NCI-H2107 treated with DMSO at 0.1 percent for 48 hours (cell line): ENCODE data around the gene MFN2.

Source experiments
- DNase-seq: peaks from one replicate; lab custom pipeline; 2025; ENCODE audit not compliant: unreplicated experiment; lab: John Stamatoyannopoulos, UW

The MFN2 gene

GRCh38 chr1:12047120-12047876 is 67.1 kb downstream of the MFN2 start:
- no peak for DNase-seq

DNA sequence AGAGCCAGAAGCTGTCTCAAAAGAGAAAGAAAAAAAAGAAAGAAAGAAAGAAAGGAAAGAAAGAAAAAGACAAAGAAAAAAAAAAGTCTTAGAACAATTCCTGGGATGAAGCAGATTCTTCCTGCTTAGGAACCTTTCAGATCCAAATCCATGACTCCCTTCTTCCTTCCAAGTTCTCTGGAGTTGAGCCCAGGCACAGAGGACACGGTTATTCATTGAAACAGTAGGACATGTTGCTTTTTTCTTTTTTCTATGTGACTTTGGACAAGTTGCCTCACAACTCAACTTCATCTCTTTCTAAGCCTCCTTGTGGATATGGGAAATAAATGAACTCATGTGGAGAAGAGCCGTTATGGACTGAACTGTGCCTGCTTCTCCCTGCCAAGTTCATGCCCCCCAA is 68.1 kb downstream of the MFN2 start:
- DNase-seq = no peak

DNA sequence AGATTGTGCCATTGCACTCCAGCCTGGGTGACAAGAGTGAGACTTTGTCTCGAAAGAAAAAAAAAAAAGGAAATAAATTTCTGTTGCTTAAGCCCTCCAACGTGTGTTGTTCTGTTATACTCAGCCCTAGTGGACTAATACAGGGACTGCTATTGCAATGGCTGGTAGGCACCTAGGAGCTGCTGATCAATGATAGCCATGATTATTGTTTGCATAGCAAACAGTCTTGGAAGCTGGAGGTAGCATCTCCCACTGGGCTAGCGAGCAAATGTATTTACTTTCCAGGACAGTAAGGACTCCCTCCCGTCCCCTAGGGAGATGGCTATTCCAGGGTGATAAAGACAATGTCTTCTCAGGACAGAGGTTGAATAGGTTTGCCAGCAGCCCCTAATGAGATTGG is 69.4 kb downstream of the MFN2 start:
- DNase-seq = no peak

- DNase-seq = no peak
Measured at GRCh38 chr1:12051361-12051760, 71.1 kb downstream of the MFN2 start.

- DNase-seq = no peak
Measured at GRCh38 chr1:12052008-12052573, 71.8 kb downstream of the MFN2 start.

- no peak for DNase-seq
Measured at GRCh38 chr1:12052997-12053686, 72.9 kb downstream of the MFN2 start.

- DNase-seq = no peak
Measured at GRCh38 chr1:12053752-12054548, 73.7 kb downstream of the MFN2 start.

GRCh38 chr1:12055259-12055658 is 75.0 kb downstream of the MFN2 start:
- no peak for DNase-seq

DNA sequence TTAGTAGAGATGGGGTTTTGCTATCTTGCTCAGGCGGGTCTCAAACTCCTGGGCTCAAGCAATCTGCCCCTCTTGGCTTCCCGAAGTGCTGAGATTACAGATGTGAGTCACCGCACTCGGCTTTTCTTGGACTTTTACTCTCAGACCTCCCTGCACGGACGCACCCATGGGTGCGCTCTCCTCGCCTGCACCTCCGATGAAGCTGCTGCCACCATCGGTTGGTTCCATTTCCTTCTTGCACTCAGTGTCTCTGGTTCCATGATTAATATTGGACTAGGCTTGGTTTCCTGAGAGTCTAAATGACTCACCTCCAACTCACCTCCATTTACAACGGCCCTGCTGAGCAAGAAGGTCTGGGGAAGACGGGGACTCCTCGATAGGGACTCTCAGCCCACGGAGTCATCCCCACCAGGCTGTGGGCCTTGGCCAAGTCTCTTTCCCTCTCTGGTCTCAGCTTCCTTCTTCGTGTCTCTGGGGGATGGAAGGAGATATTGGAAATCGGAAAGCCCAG is 76.1 kb downstream of the MFN2 start:
- no peak for DNase-seq

DNA sequence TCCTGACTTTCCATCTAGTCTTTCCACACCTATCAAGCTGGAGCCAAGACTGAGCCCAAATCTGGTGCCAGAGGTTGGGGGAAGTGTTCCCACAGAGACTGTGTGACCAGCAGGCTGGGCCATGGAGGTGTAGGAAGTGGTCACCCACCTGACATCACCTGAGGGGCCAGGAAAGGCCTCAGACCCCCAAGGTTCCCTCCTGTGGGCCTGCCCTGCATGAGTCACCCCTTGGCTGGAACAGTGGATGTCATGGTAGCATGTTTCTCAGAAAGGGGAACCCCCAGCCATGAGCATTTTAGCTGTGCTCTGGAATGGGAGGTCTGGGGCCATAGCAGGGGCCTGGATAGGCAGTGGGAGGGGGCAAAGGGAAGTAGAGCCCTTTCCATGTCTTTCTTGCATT is 77.1 kb downstream of the MFN2 start:
- DNase-seq = no peak

GRCh38 chr1:12057940-12058687 is 77.9 kb downstream of the MFN2 start:
- DNase-seq = no peak

DNA sequence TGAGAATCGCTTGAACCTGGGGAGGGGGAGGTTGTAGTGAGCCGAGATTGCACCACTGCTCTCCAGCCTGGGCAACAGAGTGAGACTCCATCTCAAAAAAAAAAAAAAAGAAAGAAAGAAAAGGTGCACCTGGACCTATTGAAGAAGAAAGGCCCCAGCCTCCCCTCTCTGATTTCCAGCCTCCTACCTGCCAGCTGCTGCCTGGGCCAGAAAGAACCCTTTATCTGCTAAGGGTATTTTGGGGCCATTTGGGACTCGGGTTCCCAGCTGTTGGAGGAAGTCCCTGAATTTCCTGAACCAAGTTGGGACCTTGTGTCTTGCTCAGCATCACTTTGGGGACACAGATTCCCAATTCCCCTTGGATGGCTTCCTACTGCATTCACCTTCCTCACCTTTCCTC is 79.0 kb downstream of the MFN2 start:
- no peak for DNase-seq

- peak; percentile 58 for DNase-seq
Measured at GRCh38 chr1:12059722-12060464, 79.6 kb downstream of the MFN2 start.

DNA sequence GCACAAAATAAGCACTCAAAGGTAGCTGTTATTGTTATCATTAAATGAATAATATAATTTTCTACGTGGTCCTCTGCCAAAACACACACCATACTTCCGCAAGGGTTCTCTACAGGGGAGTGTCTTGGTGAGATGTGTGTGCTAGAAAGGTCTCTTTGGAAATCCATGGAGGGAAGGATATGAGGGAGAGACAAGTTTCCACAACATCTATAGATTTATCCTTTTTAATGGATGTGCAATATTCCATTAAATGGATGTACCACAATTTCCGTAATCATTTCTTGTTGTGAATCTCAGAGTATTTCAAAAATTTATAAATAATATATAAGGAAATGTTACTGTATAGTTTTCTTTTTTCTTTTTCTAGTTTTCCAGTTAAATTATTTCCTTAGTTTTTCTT is 80.3 kb downstream of the MFN2 start:
- DNase-seq = no peak
